Activated naive CD8-positive, alpha-beta T cell (primary cell): Measurements from ENCODE around the gene IQGAP2.

Source experiments
- H3K27ac Mint-ChIP-seq: one replicate; pipeline ENCODE4 v1.8.0; 2021; ENCODE audit warnings: mixed read lengths
- H3K27me3 Mint-ChIP-seq: one replicate; pipeline ENCODE4 v1.8.0; 2021; ENCODE audit warnings: mixed read lengths
- H3K36me3 Mint-ChIP-seq: one replicate; pipeline ENCODE4 v1.8.0; 2021; ENCODE audit warnings: mixed read lengths
- H3K4me1 Mint-ChIP-seq: one replicate; pipeline ENCODE4 v1.8.0; 2021; ENCODE audit warnings: low read depth, mixed read lengths
- H3K4me3 Mint-ChIP-seq: one replicate; pipeline ENCODE4 v1.8.0; 2021; ENCODE audit warnings: mild to moderate bottlenecking, mixed read lengths
- H3K9me3 Mint-ChIP-seq: one replicate; pipeline ENCODE4 v1.8.0; 2021; ENCODE audit warnings: low read depth, mixed read lengths

IQGAP2 gene

DNA sequence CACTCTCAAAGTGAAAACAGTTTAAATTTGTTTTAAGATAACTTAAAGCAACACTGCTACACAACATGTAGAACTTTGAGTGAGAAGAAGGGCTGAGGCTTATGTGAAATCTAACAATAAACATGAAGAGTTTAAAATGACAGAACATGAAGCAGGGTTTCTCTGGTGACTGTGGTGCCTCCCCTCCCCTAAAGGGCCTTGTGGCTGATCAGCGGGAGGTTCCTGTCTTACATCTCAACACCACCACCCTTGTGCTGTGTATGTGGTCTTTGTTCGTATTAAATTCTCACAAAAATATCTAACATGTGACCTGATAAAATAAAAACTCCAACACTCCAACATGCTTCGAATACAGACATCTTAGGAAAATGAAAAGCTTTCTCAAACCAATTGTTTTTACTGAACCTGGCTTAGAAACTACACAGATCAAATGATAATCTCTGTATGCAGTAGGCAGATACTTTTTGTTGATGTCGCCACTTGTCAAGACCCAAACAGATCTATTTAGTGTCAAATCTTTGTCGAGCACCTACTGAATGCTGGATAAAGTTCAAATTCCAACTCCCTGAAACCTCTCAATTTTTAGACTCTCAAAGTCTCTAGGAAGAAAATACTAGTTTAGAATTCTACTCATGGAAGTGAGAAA, 9.9 kb upstream of the IQGAP2 start:
- Mint-ChIP-seq H3K4me1 (peaks cover 58% of the 10 kb centered on the region), H3K27ac (peak overlapping the region; percentile 58), H3K9me3 (no peaks in the 10 kb centered on the region), H3K27me3 (no peaks in the 10 kb centered on the region), H3K36me3 (no peaks in the 10 kb centered on the region), H3K4me3 (peak overlapping the region; percentile 7)

- no peaks in the 10 kb centered on the region for H3K9me3 Mint-ChIP-seq
- H3K36me3 Mint-ChIP-seq, result no peaks in the 10 kb centered on the region
- no peaks in the 10 kb centered on the region for H3K27me3 Mint-ChIP-seq
- peaks cover 44% of the 10 kb centered on the region for H3K4me1 Mint-ChIP-seq
- H3K4me3 Mint-ChIP-seq, result no peak overlapping the region
- H3K27ac Mint-ChIP-seq, result no peak overlapping the region
Measured at GRCh38 chr5:76397200-76397599, 5.9 kb upstream of the IQGAP2 start.

DNA sequence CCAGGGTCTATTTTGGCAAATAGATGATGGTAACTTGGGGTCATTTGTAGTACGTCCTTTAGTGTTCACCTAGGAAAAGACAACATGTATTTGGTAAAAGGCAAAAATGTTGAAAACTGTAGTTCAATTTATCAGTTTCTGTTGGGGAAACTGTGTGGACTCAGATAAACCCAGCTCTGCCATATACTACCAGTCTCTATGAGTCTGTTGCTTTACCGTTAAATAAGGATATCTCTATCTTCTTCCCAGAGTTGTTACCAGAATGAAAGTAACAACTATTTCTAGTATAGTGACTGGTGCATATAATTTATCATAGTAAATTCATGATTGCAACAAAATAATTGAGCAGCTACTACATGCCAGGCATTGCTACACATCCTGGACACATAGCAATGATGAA, 3.8 kb upstream of the IQGAP2 start:
- Mint-ChIP-seq H3K9me3 (no peaks in the 10 kb centered on the region), H3K4me3 (no peak overlapping the region), H3K4me1 (peaks cover 29% of the 10 kb centered on the region), H3K36me3 (no peaks in the 10 kb centered on the region), H3K27me3 (no peaks in the 10 kb centered on the region), H3K27ac (no peak overlapping the region)

DNA sequence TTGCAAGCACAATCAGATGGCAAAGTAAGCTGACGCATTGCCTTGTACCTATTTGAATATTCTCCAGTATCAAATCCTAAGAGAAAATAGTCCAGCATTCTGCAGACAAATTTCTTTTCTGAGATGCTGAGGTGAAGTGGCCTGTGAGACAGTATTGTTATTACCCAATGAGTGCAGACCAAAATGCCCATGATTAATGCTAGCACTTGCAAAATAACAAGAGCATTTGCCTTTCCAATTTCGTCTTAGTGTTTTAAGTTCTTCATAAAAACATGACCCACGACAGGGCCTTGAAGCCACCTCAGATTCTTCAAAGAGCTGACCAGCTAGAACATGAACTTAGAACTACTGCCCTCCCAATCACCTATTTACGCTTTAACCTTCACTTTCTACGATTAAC, 2.6 kb upstream of the IQGAP2 start:
- no peak overlapping the region for H3K27ac Mint-ChIP-seq
- H3K27me3 Mint-ChIP-seq, result no peaks in the 10 kb centered on the region
- no peaks in the 10 kb centered on the region for H3K9me3 Mint-ChIP-seq
- H3K4me3 Mint-ChIP-seq, result no peak overlapping the region
- H3K4me1 Mint-ChIP-seq, result peaks cover 31% of the 10 kb centered on the region
- H3K36me3 Mint-ChIP-seq, result no peaks in the 10 kb centered on the region

DNA sequence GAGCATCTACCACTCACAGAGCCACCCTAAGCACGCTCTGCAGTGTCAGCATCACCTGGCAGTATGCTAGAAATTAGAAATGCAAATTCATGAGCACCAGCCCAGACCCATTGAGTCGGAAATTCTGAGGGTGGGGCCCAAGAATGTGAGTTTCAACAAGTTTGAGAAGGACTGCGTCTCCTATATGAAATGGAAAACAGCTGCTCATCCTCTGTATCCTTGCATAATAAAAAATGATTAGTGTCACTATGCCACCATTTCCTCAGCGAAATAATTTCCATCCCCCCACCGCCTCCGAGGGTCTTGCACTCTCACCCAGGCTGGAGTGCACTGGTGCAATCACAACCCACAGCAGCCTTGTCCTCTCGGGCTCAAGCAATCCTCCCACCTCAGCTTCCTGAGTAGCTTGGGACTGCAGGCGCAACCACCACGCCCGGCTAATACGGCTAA, 1.3 kb upstream of the IQGAP2 start:
- Mint-ChIP-seq H3K36me3 (no peaks in the 10 kb centered on the region), H3K4me3 (peak overlapping the region; percentile 97), H3K27ac (peak overlapping the region; percentile 99), H3K4me1 (peaks cover 44% of the 10 kb centered on the region), H3K27me3 (no peaks in the 10 kb centered on the region), H3K9me3 (no peaks in the 10 kb centered on the region)

DNA sequence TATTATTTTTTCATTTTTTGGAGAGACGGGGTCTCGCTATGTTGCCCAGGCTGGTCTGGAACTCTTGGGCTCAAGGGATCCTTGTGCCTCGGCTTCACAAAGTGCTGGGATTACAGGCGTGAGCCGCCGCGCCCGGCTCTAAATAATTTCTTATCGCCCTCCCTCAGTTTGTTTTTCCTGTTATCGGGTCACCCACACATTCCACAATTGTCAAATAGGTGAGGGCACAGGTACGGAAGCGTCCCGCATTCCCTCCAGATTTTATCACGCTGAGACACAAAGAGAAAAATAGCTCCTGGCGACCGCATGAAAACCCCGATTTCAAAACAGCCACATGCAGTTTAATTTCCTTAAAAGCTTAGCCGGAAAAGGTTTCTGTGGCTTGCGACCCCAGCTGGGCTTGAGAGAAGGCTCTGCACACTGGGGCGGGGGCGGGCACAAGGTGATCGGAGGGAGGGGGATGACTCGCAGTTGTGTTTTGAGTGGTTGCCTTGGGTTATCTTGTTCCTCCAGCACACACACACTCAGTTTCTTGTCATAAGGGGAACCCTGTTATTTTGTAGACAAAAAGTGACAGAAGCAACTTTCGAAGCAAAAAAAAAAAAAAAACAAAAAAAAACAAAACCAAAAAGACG, 717 bp upstream of the IQGAP2 start:
- no peaks in the 10 kb centered on the region for H3K27me3 Mint-ChIP-seq
- H3K4me3 Mint-ChIP-seq, result peak overlapping the region; percentile 97
- H3K9me3 Mint-ChIP-seq, result no peaks in the 10 kb centered on the region
- peaks cover 48% of the 10 kb centered on the region for H3K4me1 Mint-ChIP-seq
- no peaks in the 10 kb centered on the region for H3K36me3 Mint-ChIP-seq
- H3K27ac Mint-ChIP-seq, result peak overlapping the region; percentile 99

DNA sequence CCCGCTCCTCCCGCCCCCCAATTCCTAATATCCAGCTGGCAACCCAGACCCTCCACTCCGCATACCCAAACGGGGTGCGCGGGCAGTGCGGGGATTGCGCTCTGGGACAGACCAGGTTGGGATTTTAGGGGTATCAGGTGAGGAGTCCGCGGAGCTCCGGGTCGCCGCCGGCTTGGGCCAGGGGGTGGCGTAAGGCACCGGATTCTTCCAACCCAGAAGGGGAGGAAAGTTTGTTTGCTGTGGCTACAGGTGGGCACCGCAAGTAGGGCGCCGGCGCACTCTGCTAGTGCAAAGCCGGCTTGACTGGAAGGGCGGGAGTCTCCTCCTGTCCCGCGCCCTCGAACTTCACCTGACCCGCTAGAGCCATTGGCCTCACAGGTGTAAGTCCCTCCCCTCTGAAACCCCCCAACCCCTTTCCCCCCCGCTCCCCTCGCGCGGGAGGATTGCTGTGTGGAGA, 709 bp downstream of the IQGAP2 start:
- Mint-ChIP-seq H3K9me3 (no peaks in the 10 kb centered on the region), H3K27me3 (no peaks in the 10 kb centered on the region), H3K27ac (peak overlapping the region; percentile 94), H3K36me3 (no peaks in the 10 kb centered on the region), H3K4me1 (peaks cover 55% of the 10 kb centered on the region), H3K4me3 (peak overlapping the region; percentile 97)

- no peaks in the 10 kb centered on the region for H3K9me3 Mint-ChIP-seq
- H3K27ac Mint-ChIP-seq, result peak overlapping the region; percentile 94
- peak overlapping the region; percentile 97 for H3K4me3 Mint-ChIP-seq
- peaks cover 1% of the 10 kb centered on the region for H3K36me3 Mint-ChIP-seq
- peaks cover 61% of the 10 kb centered on the region for H3K4me1 Mint-ChIP-seq
- no peaks in the 10 kb centered on the region for H3K27me3 Mint-ChIP-seq
Measured at GRCh38 chr5:76404223-76405211, 1.4 kb downstream of the IQGAP2 start.

GRCh38 chr5:76406014-76406413, 2.9 kb downstream of the IQGAP2 start:
- Mint-ChIP-seq H3K36me3 (peaks cover 3% of the 10 kb centered on the region), H3K9me3 (no peaks in the 10 kb centered on the region), H3K27me3 (no peaks in the 10 kb centered on the region), H3K27ac (peak overlapping the region; percentile 94), H3K4me1 (peaks cover 72% of the 10 kb centered on the region), H3K4me3 (peak overlapping the region; percentile 30)

GRCh38 chr5:76406673-76407072, 3.6 kb downstream of the IQGAP2 start:
- Mint-ChIP-seq H3K9me3 (no peaks in the 10 kb centered on the region), H3K27me3 (no peaks in the 10 kb centered on the region), H3K27ac (peak overlapping the region; percentile 46), H3K4me3 (peak overlapping the region; percentile 1), H3K36me3 (peaks cover 3% of the 10 kb centered on the region), H3K4me1 (peaks cover 72% of the 10 kb centered on the region)

- Mint-ChIP-seq H3K36me3 (peaks cover 5% of the 10 kb centered on the region), H3K27ac (peak overlapping the region; percentile 41), H3K4me3 (no peak overlapping the region), H3K27me3 (no peaks in the 10 kb centered on the region), H3K9me3 (no peaks in the 10 kb centered on the region), H3K4me1 (peaks cover 69% of the 10 kb centered on the region)
Measured at GRCh38 chr5:76408104-76408654, 5.1 kb downstream of the IQGAP2 start.

- Mint-ChIP-seq H3K4me1 (peaks cover 66% of the 10 kb centered on the region), H3K4me3 (no peak overlapping the region), H3K36me3 (peaks cover 8% of the 10 kb centered on the region), H3K9me3 (no peaks in the 10 kb centered on the region), H3K27me3 (no peaks in the 10 kb centered on the region), H3K27ac (no peak overlapping the region)
Measured at GRCh38 chr5:76412511-76412910, 9.4 kb downstream of the IQGAP2 start.

DNA sequence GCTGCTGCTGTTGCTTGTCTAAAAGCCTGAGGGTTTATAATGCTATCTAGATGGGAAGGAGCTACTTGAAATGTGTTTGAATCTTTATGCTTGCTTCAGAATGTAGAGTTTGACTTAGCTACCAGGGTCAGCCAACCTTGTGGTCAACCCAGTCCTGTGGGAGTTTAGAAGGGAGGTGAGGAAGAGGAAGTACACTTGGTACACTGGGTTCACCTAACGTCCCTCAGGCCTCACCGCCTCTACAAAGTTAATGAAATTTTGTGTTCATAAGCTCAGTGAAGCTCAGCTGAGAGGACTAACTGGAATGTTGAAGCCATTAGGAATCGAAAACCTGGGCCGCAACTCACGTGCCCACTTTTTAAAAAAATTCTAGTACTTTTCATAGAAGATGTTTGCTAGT, 10.7 kb downstream of the IQGAP2 start:
- Mint-ChIP-seq H3K27ac (peak overlapping the region; percentile 36), H3K36me3 (peaks cover 8% of the 10 kb centered on the region), H3K4me3 (no peak overlapping the region), H3K9me3 (no peaks in the 10 kb centered on the region), H3K4me1 (peaks cover 65% of the 10 kb centered on the region), H3K27me3 (no peaks in the 10 kb centered on the region)

DNA sequence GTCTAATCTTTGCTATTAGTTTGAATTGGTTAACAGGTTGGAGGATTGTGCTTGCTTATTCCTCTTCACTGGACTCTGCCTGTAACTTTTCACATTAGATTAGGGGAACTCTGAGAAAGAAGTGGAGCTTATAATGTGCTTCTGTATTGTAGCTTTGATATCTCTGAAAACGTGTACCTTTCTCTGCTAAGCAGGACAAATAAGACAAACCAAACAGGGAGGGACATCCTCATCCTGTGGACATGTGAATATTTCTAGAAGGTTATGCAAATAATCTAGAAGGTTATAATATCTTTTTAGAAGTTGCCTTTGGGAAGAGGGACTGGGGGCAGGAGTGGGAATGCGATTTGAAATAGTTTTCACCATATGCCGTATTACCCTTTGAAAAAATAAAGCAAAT, 11.7 kb downstream of the IQGAP2 start:
- H3K27ac Mint-ChIP-seq, result no peak overlapping the region
- H3K36me3 Mint-ChIP-seq, result peaks cover 8% of the 10 kb centered on the region
- no peak overlapping the region for H3K4me3 Mint-ChIP-seq
- no peaks in the 10 kb centered on the region for H3K27me3 Mint-ChIP-seq
- H3K9me3 Mint-ChIP-seq, result no peaks in the 10 kb centered on the region
- peaks cover 59% of the 10 kb centered on the region for H3K4me1 Mint-ChIP-seq

DNA sequence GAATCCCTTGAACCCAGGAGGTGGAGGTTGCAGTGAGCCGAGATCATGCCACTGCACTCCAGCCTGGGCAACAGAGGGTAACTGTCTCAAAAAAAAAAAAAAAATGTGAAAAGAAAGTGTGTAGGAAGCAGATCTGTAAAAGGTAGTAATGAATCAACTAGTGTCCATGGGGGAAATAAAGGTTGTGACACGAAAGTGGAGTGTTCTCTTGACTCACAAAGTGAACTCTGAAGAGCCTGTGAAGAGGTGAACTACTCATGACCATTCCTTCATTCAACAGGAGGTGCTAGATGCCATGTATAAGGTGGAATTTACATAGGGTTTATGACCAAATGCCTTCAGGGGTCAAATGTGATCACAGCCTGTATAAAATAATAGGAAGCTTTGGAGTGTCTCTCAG, 12.8 kb downstream of the IQGAP2 start:
- Mint-ChIP-seq H3K27me3 (no peaks in the 10 kb centered on the region), H3K4me1 (peaks cover 55% of the 10 kb centered on the region), H3K9me3 (no peaks in the 10 kb centered on the region), H3K27ac (peak overlapping the region; percentile 29), H3K4me3 (no peak overlapping the region), H3K36me3 (peaks cover 11% of the 10 kb centered on the region)
